NCI-H1092 treated with DMSO at 0.1 percent for 48 hours (cell line): ENCODE results near the gene IL4.

ENCODE experiments used
- DNase-seq: peaks from one replicate; lab custom pipeline; 2025; lab: John Stamatoyannopoulos, UW

IL4 gene

DNA sequence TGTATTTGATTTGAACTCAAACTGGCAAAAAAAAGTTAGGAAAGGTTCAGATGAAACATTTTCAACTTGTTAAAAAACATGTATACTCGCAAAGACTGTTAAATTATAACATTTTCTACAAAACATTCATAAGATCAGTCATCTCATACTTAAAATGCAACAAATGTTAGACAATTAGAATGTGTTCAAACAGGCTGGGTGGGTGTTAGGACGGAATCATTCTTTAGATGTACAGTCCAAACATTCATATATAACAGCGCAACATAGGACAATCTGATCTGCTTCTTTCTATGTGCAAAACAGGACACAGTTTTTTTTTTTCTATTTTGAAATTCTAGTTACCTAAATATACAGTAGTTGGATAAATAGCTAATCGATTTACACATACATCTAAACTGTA, 22.2 kb downstream of the IL4 start:
- DNase-seq, result no peak

DNA sequence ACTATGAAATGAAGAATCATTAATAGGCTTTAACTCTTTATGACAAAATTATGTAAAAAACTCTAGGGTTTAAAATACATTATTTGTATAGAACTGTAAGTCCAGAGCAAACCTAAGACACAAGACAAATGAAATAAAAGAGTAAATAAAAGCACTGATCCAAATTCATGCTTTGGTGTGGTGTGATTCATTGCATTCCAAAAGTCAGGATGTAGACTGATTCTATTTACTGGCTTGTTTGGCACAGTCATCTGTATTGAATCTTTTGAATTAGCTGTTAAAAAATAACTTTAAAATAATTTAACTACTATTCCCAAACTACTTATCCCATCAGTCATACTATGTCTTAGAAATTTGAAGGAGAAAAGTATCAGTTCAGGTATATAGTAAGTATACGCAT, 31.1 kb downstream of the IL4 start:
- DNase-seq, result no peak

DNA sequence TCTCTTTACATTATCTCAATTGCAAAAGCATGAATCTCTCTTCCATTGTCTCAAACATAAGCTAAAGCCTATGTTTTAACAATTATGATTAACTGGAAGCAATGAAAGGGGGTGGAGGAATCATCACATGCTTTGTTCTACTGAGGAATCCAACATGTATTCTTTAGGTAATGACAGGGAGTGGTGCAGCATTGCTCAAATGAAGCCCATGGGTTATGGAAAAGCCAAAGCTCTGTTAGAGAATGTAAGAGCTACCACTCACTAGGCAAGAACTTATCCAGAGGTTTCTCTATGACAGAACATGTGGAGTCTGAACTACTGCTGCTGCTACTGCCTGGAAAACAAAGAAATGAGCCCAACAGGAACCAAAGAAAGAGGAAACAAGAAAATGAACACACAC, 34.9 kb downstream of the IL4 start:
- no peak for DNase-seq

DNA sequence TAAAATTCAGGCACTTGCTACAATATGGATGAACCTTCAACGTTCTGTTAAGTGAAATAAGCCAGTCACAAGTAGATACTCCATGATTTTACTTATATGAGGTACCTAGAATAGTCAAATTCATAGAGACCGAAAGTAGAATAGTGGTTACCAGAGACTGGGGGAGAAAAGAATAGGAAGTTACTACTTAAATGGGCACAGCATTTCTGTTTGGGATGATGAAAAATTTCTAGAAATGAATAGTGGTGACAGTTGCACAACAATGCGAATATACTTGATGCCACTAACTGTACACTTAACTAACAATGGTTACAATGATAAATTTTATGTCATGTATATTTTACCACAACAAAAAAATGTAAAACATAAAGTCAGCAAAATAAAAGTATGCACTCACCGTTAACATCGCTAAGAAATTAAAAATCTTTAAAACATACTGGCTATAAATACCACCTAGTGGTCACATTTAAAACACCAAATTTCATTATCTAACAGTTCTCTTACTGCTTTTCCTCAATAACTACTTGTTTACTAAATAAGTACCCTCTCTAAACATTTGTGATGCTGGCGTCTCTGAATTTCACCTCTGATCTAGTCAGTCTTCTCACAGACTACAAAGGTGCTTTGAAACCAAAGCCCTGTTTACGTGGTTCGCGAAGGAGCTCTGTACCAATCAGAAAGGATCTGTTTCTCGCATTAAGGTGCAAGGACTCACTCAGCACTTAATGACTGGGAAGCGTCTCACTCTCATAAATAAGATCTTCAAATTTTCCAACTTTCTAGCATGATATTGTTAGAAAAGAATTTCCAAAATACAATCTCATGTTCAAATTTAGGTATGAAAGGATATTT, 40.9 kb downstream of the IL4 start:
- no peak for DNase-seq

DNA sequence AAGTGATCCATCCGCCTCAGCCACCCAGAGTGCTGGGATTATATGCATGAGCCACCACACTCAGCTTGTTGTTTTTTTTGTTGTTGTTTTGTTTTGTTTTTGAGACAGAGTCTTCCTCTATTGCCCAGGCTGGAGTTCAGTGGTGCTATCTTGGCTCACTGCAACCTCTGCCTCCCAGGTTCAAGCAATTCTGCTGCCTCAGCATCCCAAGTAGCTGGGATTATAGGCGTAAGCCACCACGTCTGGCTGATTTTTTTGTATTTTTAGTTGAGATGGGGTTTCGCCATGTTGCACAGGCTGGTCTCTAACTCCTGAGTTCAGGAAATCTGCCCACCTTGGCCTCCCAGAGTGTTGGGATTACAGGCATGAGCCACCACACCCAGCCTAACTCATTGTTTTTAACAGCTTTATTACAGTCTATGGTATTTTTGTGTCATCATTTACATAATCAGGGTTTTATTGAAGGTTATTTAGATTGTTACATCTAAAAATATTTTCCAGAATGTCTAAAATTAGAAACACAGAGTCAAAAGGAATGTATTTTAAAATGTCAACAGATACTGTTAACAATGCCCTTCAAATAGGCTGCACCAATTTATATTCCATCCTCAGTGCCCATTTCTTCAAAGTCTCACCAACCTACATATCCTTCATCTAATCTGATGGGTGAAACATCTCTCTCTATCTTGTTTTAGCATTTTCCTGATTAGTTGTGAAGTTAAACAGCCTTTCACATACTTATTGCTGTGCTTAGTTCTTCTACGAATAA, 44.9 kb downstream of the IL4 start:
- no peak for DNase-seq

DNA sequence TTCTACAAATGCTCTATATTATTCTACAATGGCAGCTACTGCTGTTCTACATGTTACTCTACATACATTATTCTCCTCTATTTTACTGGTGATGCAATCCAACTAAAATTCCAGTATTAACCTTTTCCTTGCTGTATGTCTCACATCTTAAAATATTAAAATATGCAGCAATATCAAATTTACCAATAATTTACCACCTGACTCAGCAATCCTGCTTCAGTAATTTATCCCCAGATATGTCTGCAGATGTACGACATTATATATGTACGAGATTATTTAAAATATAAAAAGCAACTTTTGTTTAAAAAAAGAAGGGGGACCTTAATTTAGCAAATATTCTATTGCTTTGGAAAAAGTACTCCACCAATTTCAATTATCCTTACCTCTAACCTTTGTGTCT, 52.0 kb downstream of the IL4 start:
- no peak for DNase-seq

DNA sequence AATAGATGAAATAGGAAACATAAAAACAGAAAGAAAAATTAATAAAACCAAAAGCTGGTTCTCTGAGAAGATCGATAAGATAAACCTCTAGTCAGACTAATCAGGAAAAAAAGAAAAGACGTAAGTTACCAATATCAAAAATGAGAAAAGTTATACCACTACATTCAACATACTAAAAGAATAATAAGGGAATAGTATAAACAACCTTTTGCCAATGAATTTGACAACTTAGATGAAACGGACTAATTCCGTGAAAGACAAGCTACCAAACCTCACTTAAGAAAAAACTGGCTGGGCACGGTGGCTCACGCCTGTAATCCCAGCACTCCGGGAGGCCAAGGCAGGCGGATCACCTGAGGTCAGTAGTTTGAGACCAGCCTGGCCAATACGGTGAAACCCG, 56.1 kb downstream of the IL4 start:
- no peak for DNase-seq
